Aorta (tissue), 5 donors: ENCODE results near the gene MCM5. TPM values are rescaled to one million over a fixed set of nuclear protein-coding genes. Genes with fewer than 3 reads are reported as not detected.
"Not testable (repeated sequence)": the region's sequence is repeated elsewhere in the genome, so short reads cannot be mapped to it uniquely, and the experiment has no call there.

ENCODE experiments used
- ATAC-seq: fragments of 200-7000 bp; cut with Tn5 transposase; one replicate; pipeline ENCODE4 v1.9.1; 2022; ENCODE audit warnings: moderate library complexity; ENCODE audit not compliant: low FRiP score
- DNase-seq, 2 donors: peaks; one replicate each; pipeline ENCODE4 v3.0.0-alpha.2; 2020
- H3K27ac ChIP-seq, 2 donors: one replicate each; pipeline ENCODE4 v1.5.1; 2013; ENCODE audit warnings: low read length in 2 of 2, mild to moderate bottlenecking in 2 of 2, moderate library complexity in 2 of 2, control low read depth in 1 of 2, inconsistent platforms in 1 of 2, low read depth in 1 of 2
- H3K27me3 ChIP-seq, 2 donors: one replicate each; pipeline ENCODE4 v1.6.1; 2013; ENCODE audit warnings: control low read depth in 1 of 2, low read length in 1 of 2, mild to moderate bottlenecking in 1 of 2, moderate library complexity in 1 of 2; ENCODE audit not compliant: insufficient read depth in 2 of 2, control insufficient read depth in 1 of 2
- H3K36me3 ChIP-seq, 2 donors: one replicate each; pipeline ENCODE4 v1.6.1; 2013; ENCODE audit warnings: control low read depth in 1 of 2, low read length in 1 of 2, mild to moderate bottlenecking in 1 of 2; ENCODE audit not compliant: insufficient read depth in 2 of 2, control insufficient read depth in 1 of 2
- H3K4me1 ChIP-seq, 2 donors: one replicate each; pipeline ENCODE4 v1.6.1; 2013; ENCODE audit warnings: low read length in 2 of 2, control low read depth in 1 of 2, mild to moderate bottlenecking in 1 of 2, moderate library complexity in 1 of 2; ENCODE audit not compliant: insufficient read depth in 2 of 2, control insufficient read depth in 1 of 2
- H3K4me3 ChIP-seq, 2 donors: one replicate each; pipeline ENCODE4 v1.5.1; 2013; ENCODE audit warnings: low read length in 2 of 2, control low read depth in 1 of 2, mild to moderate bottlenecking in 1 of 2
- H3K9me3 ChIP-seq: one replicate; pipeline ENCODE4 v1.6.1; 2013; ENCODE audit warnings: mild to moderate bottlenecking, low read length; ENCODE audit not compliant: control insufficient read depth
- WGBS, 2 donors: extraction: QIAGEN DNeasy Blood & Tissue Kit; methylation state at CpG; one replicate each; pipeline ENCODE4 v1.1.7; 2013; 5-methylcytosine and 5-hydroxymethylcytosine counted together
- intact Hi-C, 2 donors: fragments of 100-400 bp; cut with DNase I; formaldehyde crosslinking; loops; one replicate each; pipeline versions ENCODE4 v1.14.2 to v1.15.0; 2022
- polyA plus RNA-seq, 2 donors: library from polyadenylated mRNA; stranded (reverse); fragments of 200-250 nt; gene quantifications; one replicate each; pipeline ENCODE4 v1.2.3, GENCODE V29; 2013
- total RNA-seq, 2 donors: library from RNA; stranded (reverse); fragmentation: NEBNext Ultra II Directional; extraction: Animal tissue kit (Norgen Biotek cat#: 25700); gene quantifications; one replicate each; pipeline ENCODE4 v1.2.1, GENCODE V29; 2021
- donor health status: healthy with polysubstance abuse.
- donor health status: Bipolar disorder and iron deficiency.
- donor health status: DM: no; HTN: no; CAD: no.
- donor health status: DM: no; HTN: no; CAD: no.
- donor health status: DM: yes; HTN: yes; CAD: no.

MCM5 gene
- total and polyA plus RNA-seq, 4 donors = 4.0 to 24.8 (median 19.9) TPM

GRCh38 chr22:35431483-35432227 lies 31.7 kb downstream of the MCM5 start:
- intact Hi-C loops = loop anchor here (1.0 to 10.0 kb wide), 4 partner anchors 151 to 693 kb away; no protein-coding TSS in a partner anchor
- Histone ChIP-seq H3K4me3 (no peak overlapping the region), H3K4me1 (no peaks in the 10 kb centered on the region), H3K27ac (no peak overlapping the region), H3K36me3 (no peaks in the 10 kb centered on the region), H3K27me3 (no peaks in the 10 kb centered on the region), H3K9me3 (peaks cover 1% of the 10 kb centered on the region)
- DNase-seq (no peak), ATAC-seq (no peak)
- WGBS, 2 donors = 86 to 91% methylated on average over 12 of the region's 12 CpGs

DNA sequence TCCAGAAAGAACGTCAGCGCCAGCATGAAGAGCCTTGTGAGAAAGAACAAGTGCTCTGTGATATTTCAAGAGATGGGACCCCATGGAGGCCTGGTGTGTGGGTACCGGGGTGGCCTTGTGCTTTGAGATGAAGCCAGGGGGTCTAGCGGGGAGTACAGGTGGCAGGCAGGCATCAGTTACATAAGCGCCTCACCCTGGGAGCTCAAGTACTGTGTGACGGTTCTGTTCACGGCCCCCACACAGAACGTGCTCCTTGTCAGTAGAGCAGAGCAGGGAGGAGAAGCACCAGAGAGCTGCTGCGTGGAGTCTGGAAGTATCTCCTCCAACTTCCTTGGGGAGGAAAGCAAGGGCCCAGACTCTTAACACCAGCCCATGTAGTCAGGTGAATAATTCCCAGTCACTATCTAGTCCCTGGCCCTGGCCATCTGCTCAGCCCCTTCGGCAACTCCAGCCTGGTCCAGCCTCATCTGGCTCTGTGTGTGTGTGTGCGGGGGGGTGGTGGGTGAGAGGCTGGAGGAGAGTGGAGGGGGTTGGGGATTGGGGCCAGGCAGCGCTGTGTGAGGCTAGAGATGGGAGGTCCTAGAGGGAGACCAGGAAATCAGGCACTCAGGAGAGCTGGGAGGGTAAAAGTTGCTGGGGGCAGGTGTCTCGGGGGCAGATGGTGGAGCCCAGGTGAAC lies 32.4 kb downstream of the MCM5 start:
- intact Hi-C loops = loop anchor here (10.0 kb wide), 1 partner anchor 692 kb away; no protein-coding TSS in a partner anchor
- Histone ChIP-seq H3K4me3 (no peak overlapping the region), H3K27me3 (no peaks in the 10 kb centered on the region), H3K27ac (no peak overlapping the region), H3K36me3 (no peaks in the 10 kb centered on the region), H3K9me3 (peaks cover 1% of the 10 kb centered on the region), H3K4me1 (no peaks in the 10 kb centered on the region)
- 93 to 97% methylated on average over 13 of the region's 13 CpGs for WGBS, 2 donors
- no peak for DNase-seq
- ATAC-seq = no peak

DNA sequence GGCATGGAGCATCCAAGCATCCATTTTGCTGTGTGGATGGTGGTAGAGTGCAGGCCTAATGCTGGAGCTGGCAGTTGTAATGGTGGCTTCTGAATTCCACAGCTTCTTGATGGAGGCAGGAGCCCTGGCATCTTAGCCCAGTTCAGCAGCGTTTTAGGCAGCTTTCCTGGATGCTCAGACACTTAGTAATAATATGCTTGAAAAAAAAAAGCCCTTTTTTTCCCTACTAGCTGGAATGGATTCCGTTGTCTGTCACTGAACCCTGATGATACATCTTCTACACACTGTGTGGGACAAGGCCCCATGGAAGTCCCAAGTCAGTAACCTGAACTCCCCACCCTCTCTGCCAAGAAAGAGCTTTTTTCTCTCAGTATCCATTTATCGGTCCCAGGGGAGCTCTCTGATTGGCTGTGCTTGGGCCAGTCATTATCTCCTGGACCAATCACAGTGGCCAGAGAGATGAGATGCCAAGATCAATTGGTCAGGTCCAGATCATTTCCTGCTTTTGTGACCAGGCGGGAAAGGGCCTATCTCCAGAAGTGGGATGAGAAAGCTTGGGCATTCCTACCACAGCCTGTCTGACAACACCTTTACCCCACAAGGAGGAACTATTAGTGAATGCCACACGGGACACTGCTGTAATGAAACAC lies 34.2 kb downstream of the MCM5 start:
- no peak overlapping the region for H3K4me3 ChIP-seq
- intact Hi-C loops = loop anchor here (10.0 kb wide), 1 partner anchor 691 kb away; no protein-coding TSS in a partner anchor
- ATAC-seq = no peak
- H3K4me1 ChIP-seq = no peaks in the 10 kb centered on the region
- WGBS, 2 donors = 82 to 88% methylated on average over 5 of the region's 5 CpGs
- H3K36me3 ChIP-seq = no peaks in the 10 kb centered on the region
- H3K9me3 ChIP-seq = peaks cover 1% of the 10 kb centered on the region
- H3K27me3 ChIP-seq = no peaks in the 10 kb centered on the region
- DNase-seq = no peak
- no peak overlapping the region for H3K27ac ChIP-seq

DNA sequence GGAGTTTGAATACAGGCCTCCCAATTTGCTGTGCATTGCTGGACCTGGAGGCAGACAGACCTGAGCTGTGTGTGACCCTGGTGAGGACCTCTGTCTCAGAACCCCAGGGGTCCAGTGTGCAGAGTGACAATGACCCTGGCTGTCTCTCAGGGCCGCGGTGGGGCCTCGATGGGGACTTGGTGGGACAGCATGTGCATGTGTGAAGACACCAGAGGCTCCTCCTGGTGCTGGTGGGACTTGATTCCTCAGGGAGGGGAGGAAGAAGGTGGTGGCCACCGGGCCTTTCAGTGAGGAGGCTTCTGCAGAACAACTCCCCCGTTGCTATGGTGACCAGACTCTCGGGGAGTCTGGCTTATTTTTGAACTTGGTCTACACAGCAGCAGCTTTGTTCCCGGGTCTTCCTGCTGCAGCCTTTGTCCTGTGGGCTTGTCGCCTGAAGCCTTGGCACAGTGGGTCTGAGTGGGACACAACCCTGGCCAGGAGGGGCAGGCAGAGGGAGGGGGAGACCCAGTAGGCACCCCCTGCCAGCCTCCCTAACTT lies 35.3 kb downstream of the MCM5 start:
- Histone ChIP-seq H3K36me3 (no peaks in the 10 kb centered on the region), H3K4me1 (no peaks in the 10 kb centered on the region), H3K27ac (no peak overlapping the region), H3K9me3 (peaks cover 1% of the 10 kb centered on the region), H3K4me3 (no peak overlapping the region), H3K27me3 (no peaks in the 10 kb centered on the region)
- intact Hi-C loops = loop anchor here (10.0 kb wide), 1 partner anchor 690 kb away; no protein-coding TSS in a partner anchor
- no peak for ATAC-seq
- DNase-seq = no peak
- 85 to 87% methylated on average over 8 of the region's 8 CpGs for WGBS, 2 donors

DNA sequence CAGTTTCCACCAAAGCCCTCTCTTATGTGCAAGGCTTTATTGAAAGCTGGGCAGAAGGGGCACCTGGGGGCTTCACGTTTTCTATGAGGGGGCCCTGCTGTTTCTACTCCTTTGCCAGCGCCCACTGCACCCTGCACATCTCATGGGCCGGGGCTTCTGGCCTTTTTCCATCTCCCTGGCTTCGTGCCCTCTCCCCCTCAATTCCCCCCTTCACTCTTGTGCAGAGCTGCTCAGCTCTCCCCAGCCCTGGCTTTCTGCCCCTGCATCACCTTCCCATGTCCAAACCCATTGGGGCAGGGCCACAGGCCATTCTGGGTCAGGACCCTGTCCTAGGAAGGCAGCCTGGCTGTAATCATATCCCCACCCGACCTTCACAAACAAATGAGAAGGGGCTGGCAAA lies 36.5 kb downstream of the MCM5 start:
- intact Hi-C loops = loop anchor here (10.0 kb wide), 1 partner anchor 688 kb away; no protein-coding TSS in a partner anchor
- H3K9me3 ChIP-seq = peaks cover 1% of the 10 kb centered on the region
- WGBS, 2 donors = 38 to 66% methylated on average over 5 of the region's 5 CpGs
- ATAC-seq = no peak
- H3K27me3 ChIP-seq = no peaks in the 10 kb centered on the region
- no peaks in the 10 kb centered on the region for H3K36me3 ChIP-seq
- no peak for DNase-seq
- no peaks in the 10 kb centered on the region for H3K4me1 ChIP-seq
- no peak overlapping the region for H3K4me3 ChIP-seq
- no peak overlapping the region for H3K27ac ChIP-seq

- H3K9me3 ChIP-seq = peaks cover 1% of the 10 kb centered on the region
- H3K27me3 ChIP-seq = no peaks in the 10 kb centered on the region
- DNase-seq = no peak
- H3K27ac ChIP-seq = no peak overlapping the region
- no peak overlapping the region for H3K4me3 ChIP-seq
- H3K36me3 ChIP-seq = no peaks in the 10 kb centered on the region
- WGBS, 2 donors = 86 to 91% methylated on average over 2 of the region's 2 CpGs
- no peaks in the 10 kb centered on the region for H3K4me1 ChIP-seq
- ATAC-seq = no peak
- intact Hi-C loops = loop anchor here (10.0 kb wide), 1 partner anchor 688 kb away; no protein-coding TSS in a partner anchor
Observed at GRCh38 chr22:35437049-35437448, 37.1 kb downstream of the MCM5 start.

DNA sequence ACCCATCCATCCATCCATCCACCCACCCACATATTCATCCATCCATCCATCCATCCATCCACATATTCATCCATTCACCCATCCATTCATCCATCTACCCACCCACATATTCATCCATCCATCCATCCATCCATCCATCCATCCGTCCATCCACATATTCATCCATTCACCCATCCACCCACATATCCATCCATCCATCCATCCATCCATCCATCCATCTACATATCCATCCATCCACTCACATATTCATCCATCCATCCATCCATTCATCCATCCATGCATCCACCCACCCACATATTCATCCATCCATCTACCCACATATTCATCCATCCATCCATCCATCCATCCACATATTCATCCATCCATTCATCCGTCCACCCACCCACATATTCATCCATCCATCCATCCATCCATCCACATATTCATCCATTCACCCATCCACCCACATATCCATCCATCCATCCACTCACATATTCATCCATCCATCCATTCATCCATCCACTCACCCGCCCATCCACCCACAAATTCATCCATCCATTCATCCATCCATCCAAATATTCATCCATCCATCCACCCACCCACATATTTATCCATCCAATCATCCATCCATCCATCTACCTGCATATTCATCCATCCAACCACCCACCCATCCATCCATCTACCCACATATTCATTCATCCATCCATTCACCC lies 38.9 kb downstream of the MCM5 start:
- H3K36me3 ChIP-seq, H3K4me1 ChIP-seq, H3K27ac ChIP-seq, H3K27me3 ChIP-seq, ATAC-seq, H3K4me3 ChIP-seq, H3K9me3 ChIP-seq, DNase-seq: not testable (repeated sequence)
- intact Hi-C loops = loop anchor here (10.0 kb wide), 1 partner anchor 686 kb away; no protein-coding TSS in a partner anchor
- WGBS, 2 donors = 64 to 79% methylated on average over 3 of the region's 3 CpGs

DNA sequence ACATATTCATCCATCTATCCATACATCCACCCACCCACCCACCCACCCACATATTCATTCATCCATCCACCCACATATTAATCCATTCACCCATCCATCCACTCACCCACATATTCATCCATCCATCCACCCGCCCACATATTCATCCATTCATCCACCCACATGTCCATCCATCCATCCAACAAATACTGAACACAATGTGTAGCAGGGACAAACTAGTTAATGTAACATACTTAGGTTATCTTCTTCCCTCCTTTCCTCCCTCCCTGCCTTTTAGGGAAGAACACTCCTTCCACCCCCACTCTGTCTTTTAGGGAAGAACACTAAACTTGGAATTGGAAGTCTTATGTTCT lies 39.4 kb downstream of the MCM5 start:
- Histone ChIP-seq H3K27ac (no peak overlapping the region), H3K27me3 (no peaks in the 10 kb centered on the region), H3K9me3 (no peaks in the 10 kb centered on the region), H3K4me1 (no peaks in the 10 kb centered on the region), H3K4me3 (no peak overlapping the region), H3K36me3 (no peaks in the 10 kb centered on the region)
- ATAC-seq (no peak), DNase-seq (no peak)
- 83 to 94% methylated on average over 1 of the region's 1 CpG for WGBS, 2 donors
- intact Hi-C loops = loop anchor here (10.0 kb wide), 1 partner anchor 685 kb away; no protein-coding TSS in a partner anchor
